Endothelial cell (in vitro differentiated cells): ENCODE results near the gene PLA2G2D. TPM values are rescaled to one million over a fixed set of nuclear protein-coding genes. Genes with fewer than 3 reads are reported as not detected.

ENCODE experiments used
- DNase-seq: peaks from one replicate; pipeline ENCODE4 v3.0.0; 2021; ENCODE audit warnings: low spot score
- H3K27ac Mint-ChIP-seq: one replicate; pipeline ENCODE4 v1.8.0; 2021; ENCODE audit warnings: mixed read lengths, inconsistent platforms; ENCODE audit not compliant: unreplicated experiment
- H3K27me3 Mint-ChIP-seq: one replicate; pipeline ENCODE4 v1.8.0; 2021; ENCODE audit warnings: mild to moderate bottlenecking, moderate library complexity, mixed read lengths, inconsistent platforms; ENCODE audit not compliant: unreplicated experiment
- H3K36me3 Mint-ChIP-seq: one replicate; pipeline ENCODE4 v1.8.0; 2021; ENCODE audit warnings: mild to moderate bottlenecking, low read depth, mixed read lengths, inconsistent platforms; ENCODE audit not compliant: unreplicated experiment
- H3K4me1 Mint-ChIP-seq: one replicate; pipeline ENCODE4 v1.8.0; 2021; ENCODE audit warnings: mild to moderate bottlenecking, mixed read lengths, inconsistent platforms; ENCODE audit not compliant: unreplicated experiment
- H3K4me3 Mint-ChIP-seq: one replicate; pipeline ENCODE4 v1.8.0; 2021; ENCODE audit warnings: mild to moderate bottlenecking, mixed read lengths, inconsistent platforms; ENCODE audit not compliant: unreplicated experiment
- H3K9me3 Mint-ChIP-seq: one replicate; pipeline ENCODE4 v1.8.0; 2021; ENCODE audit warnings: mixed read lengths, inconsistent platforms; ENCODE audit not compliant: unreplicated experiment
- total RNA-seq: library from RNA; stranded (reverse); fragmentation: NEBNext Ultra II Directional; extraction: Animal tissue kit (Norgen Biotek cat#: 25700); gene quantifications from one replicate; pipeline ENCODE4 v1.2.1, GENCODE V29; 2021; ENCODE audit not compliant: unreplicated experiment
- TF ChIP-seq, protein P1 (sequence below): fragments of 200-600 bp; sonication (generic); IDR thresholded peaks from one replicate; pipeline ENCODE4 v1.5.0; 2021; ENCODE audit warnings: antibody characterized with exemption; ENCODE audit not compliant: unreplicated experiment

The PLA2G2D gene
- total RNA-seq, 1 donor from 2014 or later = not detected

DNA sequence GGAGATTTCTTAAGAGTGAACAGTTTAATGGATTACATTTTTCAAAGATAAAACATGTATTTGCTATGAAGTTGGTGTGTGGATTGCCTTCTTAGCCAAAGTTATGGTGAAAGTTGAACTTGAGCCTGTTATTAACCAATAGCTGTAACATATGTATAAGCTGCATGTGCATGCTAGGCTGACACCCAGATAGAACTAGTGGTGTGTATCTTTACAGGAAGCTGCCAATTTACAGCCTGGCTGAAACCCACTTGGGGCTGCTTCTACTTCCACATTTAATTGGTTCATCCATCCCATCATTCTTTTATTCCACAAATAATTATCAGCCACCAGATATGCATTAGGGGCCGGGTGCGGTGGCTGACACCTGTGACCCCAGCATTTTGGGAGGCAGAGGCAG, 46.1 kb downstream of the PLA2G2D start:
- Mint-ChIP-seq H3K36me3 (no peaks in the 10 kb centered on the region), H3K4me3 (no peak overlapping the region), H3K9me3 (no peaks in the 10 kb centered on the region), H3K27ac (no peak overlapping the region), H3K4me1 (no peaks in the 10 kb centered on the region), H3K27me3 (peaks cover 12% of the 10 kb centered on the region)
- TF ChIP-seq, protein P1, sequence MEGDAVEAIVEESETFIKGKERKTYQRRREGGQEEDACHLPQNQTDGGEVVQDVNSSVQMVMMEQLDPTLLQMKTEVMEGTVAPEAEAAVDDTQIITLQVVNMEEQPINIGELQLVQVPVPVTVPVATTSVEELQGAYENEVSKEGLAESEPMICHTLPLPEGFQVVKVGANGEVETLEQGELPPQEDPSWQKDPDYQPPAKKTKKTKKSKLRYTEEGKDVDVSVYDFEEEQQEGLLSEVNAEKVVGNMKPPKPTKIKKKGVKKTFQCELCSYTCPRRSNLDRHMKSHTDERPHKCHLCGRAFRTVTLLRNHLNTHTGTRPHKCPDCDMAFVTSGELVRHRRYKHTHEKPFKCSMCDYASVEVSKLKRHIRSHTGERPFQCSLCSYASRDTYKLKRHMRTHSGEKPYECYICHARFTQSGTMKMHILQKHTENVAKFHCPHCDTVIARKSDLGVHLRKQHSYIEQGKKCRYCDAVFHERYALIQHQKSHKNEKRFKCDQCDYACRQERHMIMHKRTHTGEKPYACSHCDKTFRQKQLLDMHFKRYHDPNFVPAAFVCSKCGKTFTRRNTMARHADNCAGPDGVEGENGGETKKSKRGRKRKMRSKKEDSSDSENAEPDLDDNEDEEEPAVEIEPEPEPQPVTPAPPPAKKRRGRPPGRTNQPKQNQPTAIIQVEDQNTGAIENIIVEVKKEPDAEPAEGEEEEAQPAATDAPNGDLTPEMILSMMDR = no peak
- no peak for DNase-seq

DNA sequence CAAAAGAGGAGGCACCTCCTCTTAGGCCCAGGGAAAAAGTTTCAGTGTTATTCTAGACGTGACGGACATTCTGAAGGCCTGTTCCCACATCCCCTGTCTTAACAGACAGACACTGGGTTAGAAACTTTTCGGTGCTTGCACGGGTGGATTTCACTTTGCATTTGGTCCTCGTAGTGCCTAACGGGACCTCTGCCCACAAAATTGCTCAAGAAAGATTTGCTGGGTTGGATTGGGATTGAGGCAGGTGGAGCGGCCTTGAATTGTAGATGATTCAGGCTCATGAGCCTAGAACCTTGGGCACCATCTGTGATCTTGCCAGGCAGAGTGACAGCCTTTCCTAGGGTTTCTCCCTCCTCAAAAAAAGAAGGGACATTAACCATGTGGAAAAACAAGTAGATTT, 46.6 kb downstream of the PLA2G2D start:
- DNase-seq = no peak
- Mint-ChIP-seq H3K36me3 (no peaks in the 10 kb centered on the region), H3K4me3 (no peak overlapping the region), H3K27me3 (peaks cover 12% of the 10 kb centered on the region), H3K27ac (no peak overlapping the region), H3K4me1 (no peaks in the 10 kb centered on the region), H3K9me3 (no peaks in the 10 kb centered on the region)
- TF ChIP-seq, protein P1 = no peak

DNA sequence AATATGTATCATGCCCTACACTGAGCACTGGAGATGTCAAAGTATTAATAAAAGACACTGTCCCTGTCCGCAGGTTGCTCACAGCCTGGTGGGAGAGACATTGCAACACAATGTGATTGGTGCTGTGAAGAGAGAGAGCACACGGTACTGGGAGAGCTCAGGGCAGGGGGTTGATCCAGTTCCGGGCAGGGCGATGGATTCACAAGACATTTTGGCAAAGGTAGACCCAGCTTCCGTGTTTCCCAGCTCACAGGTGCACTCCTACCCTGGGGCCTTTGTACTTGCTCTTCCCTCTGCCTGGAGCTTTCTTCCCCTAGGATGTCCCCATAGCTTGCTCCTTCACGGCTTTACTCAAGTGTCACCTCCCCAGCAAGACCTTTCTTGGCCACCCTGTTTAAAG, 47.9 kb downstream of the PLA2G2D start:
- TF ChIP-seq, protein P1 = no peak
- H3K27me3 Mint-ChIP-seq = peaks cover 10% of the 10 kb centered on the region
- no peaks in the 10 kb centered on the region for H3K36me3 Mint-ChIP-seq
- no peaks in the 10 kb centered on the region for H3K4me1 Mint-ChIP-seq
- H3K27ac Mint-ChIP-seq = no peak overlapping the region
- H3K9me3 Mint-ChIP-seq = no peaks in the 10 kb centered on the region
- DNase-seq = no peak
- no peak overlapping the region for H3K4me3 Mint-ChIP-seq

DNA sequence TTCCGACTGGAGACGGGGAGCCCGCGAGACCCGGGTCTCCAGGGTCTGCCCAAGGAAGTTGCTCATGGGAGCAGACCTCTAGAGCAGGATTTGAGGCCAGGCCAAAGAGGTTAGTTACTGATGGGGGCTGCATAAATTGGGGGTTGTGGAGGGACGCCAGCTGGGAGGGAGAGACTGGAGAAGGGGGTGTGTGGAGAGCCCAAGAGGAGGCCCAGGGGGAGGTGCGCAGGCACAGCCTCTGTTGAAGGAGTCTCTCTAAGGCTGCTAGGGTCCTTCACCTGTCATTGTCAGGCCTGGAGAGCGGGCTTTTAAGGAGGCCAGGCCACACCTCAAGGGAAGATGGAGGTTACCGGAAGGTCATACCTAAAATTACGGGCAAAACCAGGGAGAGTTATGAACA, 49.0 kb downstream of the PLA2G2D start:
- TF ChIP-seq, protein P1 = no peak
- no peak for DNase-seq
- no peaks in the 10 kb centered on the region for H3K36me3 Mint-ChIP-seq
- no peaks in the 10 kb centered on the region for H3K4me1 Mint-ChIP-seq
- H3K27me3 Mint-ChIP-seq = peaks cover 7% of the 10 kb centered on the region
- H3K9me3 Mint-ChIP-seq = no peaks in the 10 kb centered on the region
- no peak overlapping the region for H3K27ac Mint-ChIP-seq
- H3K4me3 Mint-ChIP-seq = no peak overlapping the region

DNA sequence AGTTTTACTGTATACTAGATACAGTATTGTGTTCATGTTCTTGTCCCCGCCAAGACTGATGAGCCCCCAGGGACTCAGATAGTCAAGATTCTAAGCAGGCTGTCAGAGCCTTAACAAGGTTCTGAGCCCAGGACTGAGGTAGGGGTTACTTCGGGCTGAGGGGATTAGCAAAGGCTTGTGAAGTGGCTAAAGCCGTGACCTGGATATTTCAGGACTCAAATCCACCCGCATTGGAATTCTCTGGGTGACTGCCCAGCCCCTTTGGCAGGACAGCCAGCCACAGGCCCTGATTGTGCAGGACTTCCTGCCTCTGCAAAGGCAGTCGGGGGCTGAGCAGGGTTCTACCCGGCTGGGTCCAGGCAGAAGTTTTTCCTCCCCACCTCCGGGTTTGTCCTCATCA, 49.5 kb downstream of the PLA2G2D start, which contains the start of gene PLA2G5:
TSS of gene PLA2G5 (plus strand) at position 321 of the 400 bp plus-strand sequence. CDS start 14,637 bp downstream, outside the sequence.
- H3K27ac Mint-ChIP-seq = no peak within 1 kb of the TSS
- H3K9me3 Mint-ChIP-seq = no peaks in the 10 kb centered on the region
- H3K36me3 Mint-ChIP-seq = no peaks in the 10 kb centered on the region
- H3K4me3 Mint-ChIP-seq = no peak within 1 kb of the TSS
- DNase-seq = no peak
- TF ChIP-seq, protein P1 = no peak
- H3K27me3 Mint-ChIP-seq = peaks cover 7% of the 10 kb centered on the region
- no peaks in the 10 kb centered on the region for H3K4me1 Mint-ChIP-seq
